Endothelial cell of hepatic sinusoid (primary cell): Measurements from ENCODE around the gene R3HDM1.
"Not testable (repeated sequence)": the region's sequence is repeated elsewhere in the genome, so short reads cannot be mapped to it uniquely, and the experiment has no call there.

ENCODE experiments used
- in situ Hi-C: cut with HindIII; loops from 2 replicates; pipeline ENCODE4 v1.10.0; 2017; ENCODE audit warnings: low sequenced_read_pairs

R3HDM1 gene

GRCh38 chr2:135701442-135701841 lies 170.2 kb downstream of the R3HDM1 start:
- in situ Hi-C loops = loop anchor here (5.0 kb wide), 2 partner anchors 36 to 229 kb away; no protein-coding TSS in a partner anchor

- in situ Hi-C loops = loop anchor here (5.0 kb wide), 2 partner anchors 34 to 231 kb away; no protein-coding TSS in a partner anchor
Observed at GRCh38 chr2:135703300-135703699, 172.0 kb downstream of the R3HDM1 start.

- in situ Hi-C loops = loop anchor here (5.0 kb wide), 2 partner anchors 33 to 232 kb away; no protein-coding TSS in a partner anchor
Observed at GRCh38 chr2:135704075-135704474, 172.8 kb downstream of the R3HDM1 start.

GRCh38 chr2:135708159-135708558 lies 176.9 kb downstream of the R3HDM1 start:
- in situ Hi-C loops = no loop called here

- in situ Hi-C loops = no loop called here
Observed at GRCh38 chr2:135709992-135710391, 178.7 kb downstream of the R3HDM1 start.

GRCh38 chr2:135715086-135715485 lies 183.8 kb downstream of the R3HDM1 start:
- in situ Hi-C loops = not testable (repeated sequence)

GRCh38 chr2:135728064-135728743 lies 196.9 kb downstream of the R3HDM1 start:
- in situ Hi-C loops = no loop called here

GRCh38 chr2:135732561-135732960 lies 201.3 kb downstream of the R3HDM1 start:
- in situ Hi-C loops = no loop called here

GRCh38 chr2:135733045-135733444 lies 201.8 kb downstream of the R3HDM1 start:
- in situ Hi-C loops = no loop called here

- in situ Hi-C loops = loop anchor here (5.0 kb wide), 2 partner anchors 34 to 51 kb away; no protein-coding TSS in a partner anchor
Observed at GRCh38 chr2:135736546-135736945, 205.3 kb downstream of the R3HDM1 start.

GRCh38 chr2:135740206-135740605 lies 208.9 kb downstream of the R3HDM1 start:
- in situ Hi-C loops = no loop called here

GRCh38 chr2:135741043-135741394 lies 209.7 kb downstream of the R3HDM1 start:
- in situ Hi-C loops = no loop called here

GRCh38 chr2:135741395-135742324 lies 210.4 kb downstream of the R3HDM1 start, which contains the start of gene UBXN4:
Gene UBXN4, plus strand, starts transcription at chr2:135741855. Its CDS starts 75 bp downstream, at chr2:135741930.
- in situ Hi-C loops = no loop called here

- in situ Hi-C loops = no loop called here
Observed at GRCh38 chr2:135742325-135742757, 211.1 kb downstream of the R3HDM1 start.

- in situ Hi-C loops = no loop called here
Observed at GRCh38 chr2:135743860-135744259, 212.6 kb downstream of the R3HDM1 start.

GRCh38 chr2:135744760-135745314 lies 213.6 kb downstream of the R3HDM1 start:
- in situ Hi-C loops = no loop called here

- in situ Hi-C loops = no loop called here
Observed at GRCh38 chr2:135745545-135745944, 214.3 kb downstream of the R3HDM1 start.

- in situ Hi-C loops = no loop called here
Observed at GRCh38 chr2:135755573-135755972, 224.3 kb downstream of the R3HDM1 start.

GRCh38 chr2:135756692-135757091 lies 225.4 kb downstream of the R3HDM1 start:
- in situ Hi-C loops = no loop called here

GRCh38 chr2:135762022-135762421 lies 230.7 kb downstream of the R3HDM1 start:
- in situ Hi-C loops = no loop called here

GRCh38 chr2:135762530-135762929 lies 231.2 kb downstream of the R3HDM1 start:
- in situ Hi-C loops = no loop called here
